Measurements from ENCODE around the gene SNCAIP. TPM values are rescaled to one million over a fixed set of nuclear protein-coding genes. Genes with fewer than 3 reads are reported as not detected.
A peak's percentile ranks its signal among the peaks of the same experiment; 100 is the strongest.

The SNCAIP gene
- total RNA-seq: 1 to 10 TPM; 2.9 to 3.2 TPM
- long read RNA-seq, partial matches to known transcripts: 0 of 3 reads
- long read RNA-seq, other reads (novel, unspliced or antisense): 3 of 3 reads

DNA sequence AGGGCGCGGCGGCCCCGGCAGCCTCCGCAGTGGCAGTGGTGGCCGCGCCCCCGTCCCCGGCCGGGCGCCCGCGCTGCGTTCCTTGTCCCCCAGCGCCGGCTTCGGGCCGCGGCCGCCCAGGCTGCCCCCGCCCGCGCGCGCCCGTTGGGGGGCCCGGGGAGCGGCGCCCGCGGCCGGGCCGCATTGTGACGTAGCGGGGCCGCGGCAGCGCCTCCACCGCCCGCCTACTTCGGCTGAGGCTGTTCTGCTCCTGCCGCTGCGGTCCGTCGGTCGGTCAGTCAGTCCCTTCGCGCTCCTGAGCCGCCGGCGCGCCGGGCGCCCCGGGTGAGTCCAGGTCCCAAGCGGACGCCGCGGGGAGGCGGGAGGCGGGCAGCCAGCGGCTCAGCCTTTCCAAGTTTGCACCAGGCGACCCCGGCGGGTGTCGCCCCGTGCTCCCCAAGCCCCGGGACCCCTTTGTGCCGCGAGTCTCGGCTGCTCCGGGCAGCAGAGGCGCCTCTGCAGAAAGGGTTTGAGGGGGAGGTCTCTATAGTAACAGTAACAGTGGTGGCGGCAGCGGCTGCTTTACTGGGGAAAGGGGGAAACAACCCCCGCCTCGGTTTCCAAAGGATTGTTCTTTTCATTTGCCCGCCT is at the start of gene SNCAIP:
Gene SNCAIP (plus strand): TSS at position 277 of the 630 bp plus-strand sequence. CDS start 78,898 bp downstream, outside the sequence.
- intact Hi-C loops (cut with DNase I): no loop called here
- DNase-seq (peak; percentile 56), ATAC-seq (peak; percentile 77 to 88)

DNA sequence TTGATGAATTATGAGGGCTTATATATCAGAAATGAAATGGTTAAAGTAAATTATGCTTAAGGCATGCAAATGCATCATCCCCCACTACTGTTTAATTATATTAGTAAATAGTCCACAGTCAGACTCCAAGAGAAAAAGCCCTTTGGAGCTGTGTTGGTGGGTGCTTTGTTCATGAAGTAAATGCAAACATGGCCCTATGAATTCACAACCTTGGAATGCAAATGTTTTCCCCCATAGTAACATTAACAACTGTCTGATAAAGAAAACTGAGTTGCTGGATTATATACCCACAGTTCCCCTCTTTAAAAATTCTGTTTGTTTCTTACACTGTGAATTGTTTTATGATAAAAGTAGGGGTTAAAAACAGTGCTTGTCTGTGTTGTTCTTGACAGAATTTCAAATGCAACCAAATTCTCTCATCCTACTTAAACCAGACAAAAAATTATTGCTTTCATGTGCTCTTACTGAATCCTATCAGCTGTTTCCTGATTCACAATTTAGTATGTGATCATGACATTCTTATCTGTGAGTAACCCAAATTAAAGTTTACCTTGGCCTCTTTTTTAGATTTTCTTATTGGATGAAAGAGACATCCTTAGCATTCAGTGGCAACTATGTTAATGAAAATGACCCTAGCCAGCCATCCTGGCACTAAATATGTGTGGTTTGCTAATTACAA is 48.5 kb upstream of the SNCAIP start:
- ATAC-seq (peak in 1 of 2 donors; percentile 44), DNase-seq (no peak)
- intact Hi-C loops (cut with DNase I): no loop called here

DNA sequence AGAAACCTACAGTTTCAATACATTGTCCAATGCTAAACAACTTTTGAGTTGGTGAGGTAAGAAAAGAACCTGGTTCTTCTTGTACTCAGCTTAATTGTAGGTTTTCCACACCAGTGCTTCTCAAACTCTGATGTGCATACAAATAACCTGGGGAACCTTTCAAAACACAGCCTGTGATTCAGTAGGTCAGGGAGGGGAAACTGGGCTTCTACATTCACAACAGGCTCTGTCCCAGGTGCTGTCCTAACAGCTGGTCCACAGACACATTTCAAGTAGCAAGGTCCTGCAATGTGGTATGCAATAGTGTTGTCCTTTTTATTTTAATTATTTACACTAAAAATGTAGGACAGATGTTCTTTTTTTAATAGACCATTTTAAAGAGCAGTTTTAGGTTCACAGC is 47.4 kb upstream of the SNCAIP start:
- ATAC-seq (no peak), DNase-seq (no peak)
- intact Hi-C loops (cut with DNase I): no loop called here

DNA sequence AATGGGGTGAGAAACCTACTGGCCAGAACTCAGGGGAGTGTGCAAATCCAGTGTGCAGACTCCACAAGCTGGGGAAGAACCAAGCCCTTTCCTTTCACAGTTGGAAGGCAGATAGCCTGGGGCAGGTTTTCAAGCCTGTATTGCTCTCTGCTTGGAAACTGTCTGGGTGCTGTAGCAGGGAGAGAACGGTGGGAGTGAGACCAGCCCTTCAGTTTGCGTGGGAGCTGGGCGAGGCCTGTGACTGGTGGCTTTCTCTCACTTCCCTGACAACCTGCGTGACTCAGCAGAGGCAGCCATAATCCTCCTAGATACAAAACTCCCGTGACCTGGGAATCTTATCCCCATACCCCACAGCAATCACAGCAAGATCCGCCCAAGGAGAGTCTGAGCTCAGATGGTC is 44.9 kb upstream of the SNCAIP start:
- ATAC-seq: peak in 1 of 2 donors; percentile 17
- intact Hi-C loops (cut with DNase I): no loop called here

GRCh38 chr5:122273696-122274095 is 38.3 kb upstream of the SNCAIP start:
- intact Hi-C loops (cut with DNase I): no loop called here
- no peak for ATAC-seq
- no peak for DNase-seq

More for the DNA sequence above, 44.9 kb upstream of the SNCAIP start:
- no peak for DNase-seq

GRCh38 chr5:122283592-122283991 is 28.4 kb upstream of the SNCAIP start:
- ATAC-seq (no peak), DNase-seq (no peak)
- intact Hi-C loops (cut with DNase I): no loop called here

DNA sequence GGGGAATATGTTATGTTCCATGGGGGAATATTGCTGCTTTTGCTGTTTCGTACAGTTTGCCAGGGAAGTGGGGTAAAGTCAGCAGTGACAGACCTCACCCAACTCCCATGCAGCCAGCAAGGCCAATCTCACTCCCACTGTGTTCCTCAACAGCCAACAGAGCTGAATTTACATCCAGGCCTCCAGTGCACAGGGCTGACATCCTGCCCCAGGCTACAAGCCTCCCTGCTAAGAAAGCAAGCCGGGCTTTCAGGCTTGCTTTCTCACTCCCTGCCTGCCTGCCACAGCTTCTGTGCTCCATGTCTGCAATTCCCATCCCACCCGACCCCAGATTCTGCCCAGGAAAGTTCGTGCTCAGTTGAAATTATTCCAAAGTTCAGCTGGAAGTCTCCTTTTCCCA is 25.5 kb upstream of the SNCAIP start:
- intact Hi-C loops (cut with DNase I): no loop called here
- ATAC-seq (no peak), DNase-seq (no peak)

- intact Hi-C loops (cut with DNase I): no loop called here
- DNase-seq (no peak), ATAC-seq (no peak)
These were observed 24.9 kb upstream of the SNCAIP start for GRCh38 chr5:122287101-122287500.

DNA sequence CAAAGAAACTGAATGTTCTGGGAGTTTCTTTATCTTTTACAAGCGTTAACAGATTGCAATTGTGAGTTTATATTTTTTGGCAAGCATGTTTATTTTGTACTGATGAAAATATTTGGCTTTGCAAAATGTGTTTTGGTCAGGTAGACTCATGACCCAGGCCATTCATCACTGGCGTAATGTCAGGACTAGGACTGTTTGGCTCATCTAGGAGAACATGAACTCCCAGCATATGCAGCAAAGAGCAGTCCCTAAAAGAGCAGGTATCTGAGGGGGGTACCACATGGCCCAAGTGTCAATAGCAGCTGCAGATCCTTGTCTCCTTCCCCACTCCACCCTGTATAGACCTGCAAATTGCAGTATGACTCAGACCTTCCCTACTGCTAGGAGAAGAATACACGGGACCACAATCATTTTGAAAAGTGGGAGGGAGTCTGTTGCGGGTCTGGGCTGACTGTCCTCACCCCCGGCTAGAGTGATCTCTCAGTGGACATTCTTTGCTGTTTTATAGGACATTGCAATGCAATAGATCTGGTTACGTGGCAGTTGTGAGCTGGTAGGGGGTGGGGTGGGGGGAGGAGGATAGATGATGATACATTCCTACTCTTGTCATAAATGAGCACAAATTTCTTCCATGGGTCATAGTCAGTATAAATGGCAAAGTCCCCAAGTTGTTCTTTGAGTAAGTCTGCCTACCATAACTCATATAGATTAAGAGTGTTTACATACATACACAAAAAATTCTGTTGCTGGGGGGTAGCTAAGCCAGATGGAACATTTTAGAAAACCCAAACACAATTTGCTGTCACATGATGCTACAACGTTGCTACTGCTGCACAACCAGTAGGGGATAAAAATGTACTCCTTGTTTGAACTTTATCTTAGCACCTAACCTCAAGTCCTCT is 20.8 kb upstream of the SNCAIP start:
- intact Hi-C loops (cut with DNase I): loop anchor here in 1 of 2 donors (10.0 kb wide), 1 partner anchor 124 kb away; no protein-coding TSS in a partner anchor
- DNase-seq (no peak), ATAC-seq (peak in 1 of 2 donors; percentile 44)

- intact Hi-C loops (cut with DNase I): loop anchor here in 1 of 2 donors (10.0 kb wide), 1 partner anchor 122 kb away; no protein-coding TSS in a partner anchor
- no peak for DNase-seq
- no peak for ATAC-seq
These were observed 19.7 kb upstream of the SNCAIP start for GRCh38 chr5:122292332-122292731.

GRCh38 chr5:122295138-122295537 is 16.9 kb upstream of the SNCAIP start:
- ATAC-seq: peak in 1 of 2 donors; percentile 55

GRCh38 chr5:122296871-122297270 is 15.2 kb upstream of the SNCAIP start:
- intact Hi-C loops (cut with DNase I): loop anchor here in 1 of 2 donors (10.0 kb wide), 1 partner anchor 118 kb away; no protein-coding TSS in a partner anchor
- DNase-seq (no peak), ATAC-seq (no peak)

More at GRCh38 chr5:122295138-122295537, 16.9 kb upstream of the SNCAIP start:
- intact Hi-C loops (cut with DNase I): loop anchor here in 1 of 2 donors (10.0 kb wide), 1 partner anchor 120 kb away; no protein-coding TSS in a partner anchor
- DNase-seq: no peak

DNA sequence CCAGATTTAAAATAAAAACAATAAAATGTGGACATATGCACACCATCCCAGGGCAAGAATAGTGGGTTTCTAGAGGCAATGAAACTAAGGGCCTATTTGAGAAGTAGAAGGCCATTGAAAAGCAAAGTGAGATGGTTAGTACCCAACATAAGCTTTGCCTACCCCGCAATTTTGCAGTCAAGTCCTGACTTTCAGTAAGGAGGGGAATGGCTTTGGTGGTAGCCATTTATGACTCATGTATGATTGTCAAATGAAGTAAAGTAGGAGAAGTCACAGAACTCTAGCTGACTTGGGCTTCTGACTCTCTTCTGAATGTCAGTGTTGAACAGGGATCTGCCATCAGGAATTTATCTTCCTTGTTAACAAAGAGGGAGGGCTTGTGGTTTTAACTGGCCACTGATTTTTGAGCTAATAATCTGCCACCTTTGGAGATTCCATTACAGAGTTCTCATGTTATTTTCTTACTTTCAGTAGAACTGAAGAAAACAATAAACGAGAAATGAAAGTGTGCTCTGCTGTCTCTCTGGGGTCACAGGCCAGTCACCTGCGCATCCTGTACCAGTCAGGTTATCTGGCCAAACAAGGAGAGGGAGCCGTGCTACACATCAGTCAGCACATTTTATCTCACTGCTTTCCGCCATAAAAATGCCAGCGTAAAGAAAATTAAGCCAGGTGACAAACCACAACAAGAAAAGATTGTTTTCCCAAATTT is 14.3 kb upstream of the SNCAIP start:
- DNase-seq (no peak), ATAC-seq (no peak)
- intact Hi-C loops (cut with DNase I): loop anchor here in 1 of 2 donors (10.0 kb wide), 1 partner anchor 117 kb away; no protein-coding TSS in a partner anchor

DNA sequence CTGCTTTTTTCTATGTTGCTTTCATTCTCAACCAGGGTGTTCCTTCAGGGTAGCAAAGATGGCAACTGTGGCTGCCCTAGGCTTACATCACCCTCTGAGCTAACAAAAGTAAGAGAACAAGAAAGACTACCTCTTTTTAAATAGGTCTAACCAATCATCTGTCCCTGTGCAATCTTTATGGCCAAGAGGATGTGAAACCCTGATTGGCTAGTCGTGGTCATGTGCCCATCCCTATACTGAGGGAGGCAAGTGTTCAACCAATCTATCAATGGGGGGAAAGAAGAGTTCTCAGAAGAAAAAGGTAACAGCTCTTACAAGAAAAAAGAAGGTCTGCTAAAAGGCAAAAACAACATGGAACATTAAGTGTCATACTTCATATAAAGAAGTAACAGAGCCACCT is 11.7 kb upstream of the SNCAIP start:
- ATAC-seq (no peak), DNase-seq (no peak)
- intact Hi-C loops (cut with DNase I): no loop called here

GRCh38 chr5:122301016-122301415 is 11.0 kb upstream of the SNCAIP start:
- DNase-seq: no peak
- no peak for ATAC-seq
- intact Hi-C loops (cut with DNase I): no loop called here

DNA sequence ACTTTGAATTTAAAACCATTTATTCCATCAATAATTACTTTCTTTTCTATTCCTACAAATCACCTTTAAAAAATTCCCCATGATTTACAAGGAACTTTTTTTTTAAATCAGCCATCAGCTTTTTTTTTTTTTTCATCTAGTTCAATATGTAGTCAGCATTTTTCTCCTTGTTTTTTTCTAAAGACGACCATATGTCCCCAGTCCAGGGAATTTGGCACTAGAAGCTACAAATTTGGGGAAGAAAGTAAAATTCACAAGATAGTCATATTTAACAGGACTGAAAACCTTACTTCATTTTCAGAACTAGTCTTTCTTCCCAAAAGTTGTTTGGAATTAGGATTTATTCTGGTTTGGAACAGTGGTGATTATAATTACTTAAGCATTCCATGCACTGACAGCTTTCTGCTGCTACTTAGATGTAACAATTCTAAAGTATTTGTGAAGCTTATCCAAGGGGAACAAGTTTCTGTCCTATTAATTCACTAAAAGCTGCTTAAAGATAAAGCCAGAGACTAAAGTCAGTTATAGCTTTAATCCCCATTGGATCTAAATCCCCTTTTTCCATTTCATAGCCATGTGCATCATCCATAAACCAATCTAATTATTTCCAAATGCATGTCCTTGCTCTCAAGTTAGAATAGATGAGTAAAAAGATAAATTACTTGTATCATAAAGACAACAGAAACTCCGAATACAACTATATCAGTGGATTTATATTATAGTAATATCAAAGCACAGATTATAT is 7.4 kb upstream of the SNCAIP start:
- DNase-seq (no peak), ATAC-seq (no peak)
- intact Hi-C loops (cut with DNase I): no loop called here

GRCh38 chr5:122306461-122306860 is 5.6 kb upstream of the SNCAIP start:
- DNase-seq (no peak), ATAC-seq (no peak)
- intact Hi-C loops (cut with DNase I): no loop called here

- DNase-seq (no peak), ATAC-seq (peak in 1 of 2 donors; percentile 45)
- intact Hi-C loops (cut with DNase I): no loop called here
These were observed 1.1 kb upstream of the SNCAIP start for GRCh38 chr5:122310889-122311288.

Data from left cardiac atrium (tissue), 4 donors.